OCI-LY3 (cell line): ENCODE measurements around the gene DHRSX.
"Not testable (repeated sequence)": the region's sequence is repeated elsewhere in the genome, so short reads cannot be mapped to it uniquely, and the experiment has no call there.

Experiments used
- H2AFZ ChIP-seq: fragments of 200-600, 300-600 bp; shearing (Covaris generic); 2 replicates; pipeline ENCODE4 v1.6.0; 2014; ENCODE audit warnings: antibody characterized with exemption, low read depth, low read length
- H3K27ac ChIP-seq: fragments of 200-600, 300-600 bp; sonication (generic); 2 replicates; pipeline ENCODE4 v1.5.1; 2014; ENCODE audit warnings: mild to moderate bottlenecking, low read length, moderate library complexity, mixed read lengths
- H3K27me3 ChIP-seq: fragments of 200-600, 300-600 bp; sonication (generic); 2 replicates; pipeline ENCODE4 v1.6.1; 2014; ENCODE audit warnings: low read depth, low read length, mixed read lengths
- H3K36me3 ChIP-seq: fragments of 200-600, 300-600 bp; sonication (generic); replicated peaks from 2 replicates; pipeline ENCODE3; 2014; ENCODE audit warnings: low read depth, low read length, mixed read lengths
- H3K4me1 ChIP-seq: fragments of 300-600, 200-600 bp; sonication (generic); 2 replicates; pipeline ENCODE4 v1.6.1; 2014; ENCODE audit warnings: low read length, mixed read lengths
- H3K4me2 ChIP-seq: fragments of 200-600, 300-600 bp; sonication (generic); 2 replicates; pipeline ENCODE4 v1.6.1; 2014; ENCODE audit warnings: low read length, mixed read lengths
- H3K4me3 ChIP-seq: fragments of 300-600, 200-600 bp; sonication (generic); 2 replicates; pipeline ENCODE4 v1.5.1; 2014; ENCODE audit warnings: antibody characterized with exemption, mild to moderate bottlenecking, low read length, moderate library complexity
- H3K79me2 ChIP-seq: fragments of 300-600, 200-600 bp; shearing (Covaris generic); 2 replicates; pipeline ENCODE4 v1.6.1; 2014; ENCODE audit warnings: mild to moderate bottlenecking, low read length, mixed read lengths
- H3K9ac ChIP-seq: fragments of 300-600, 200-600 bp; shearing (Covaris generic); 2 replicates; pipeline ENCODE4 v1.6.0; 2014; ENCODE audit warnings: mild to moderate bottlenecking, low read length, moderate library complexity
- H3K9me3 ChIP-seq: fragments of 200-600, 300-600 bp; shearing (Covaris generic); 2 replicates; pipeline ENCODE4 v1.6.1; 2014; ENCODE audit warnings: low read length, mixed read lengths; ENCODE audit not compliant: insufficient read depth
- H4K20me1 ChIP-seq: fragments of 200-600, 300-600 bp; sonication (generic); 2 replicates; pipeline ENCODE4 v1.6.1; 2016; ENCODE audit warnings: low read length, mixed read lengths; ENCODE audit not compliant: insufficient read depth
- CTCF ChIP-seq: fragments of 200-600, 300-600 bp; sonication (generic); IDR thresholded peaks from 2 replicates; pipeline ENCODE4 v1.5.1; 2014; ENCODE audit warnings: antibody characterized with exemption, low read length, low read depth
- EZH2phosphoT487 ChIP-seq: fragments of 200-600 bp; shearing (Covaris generic); IDR thresholded peaks from 2 replicates; pipeline ENCODE4 v1.6.1; 2018; ENCODE audit warnings: antibody characterized with exemption, mixed run types, low read depth

DHRSX gene

GRCh38 chrX:2391869-2392606, 108.7 kb downstream of the DHRSX start:
- H3K4me3 ChIP-seq, result no peak overlapping the region
- no peaks in the 10 kb centered on the region for H3K27me3 ChIP-seq
- H4K20me1 ChIP-seq, result no peaks in the 10 kb centered on the region; the same call in 1 of the 2 replicates
- H2AFZ ChIP-seq, result no peak overlapping the region
- H3K4me1 ChIP-seq, result no peaks in the 10 kb centered on the region
- H3K36me3 ChIP-seq, result peaks cover 20% of the 10 kb centered on the region
- no peak overlapping the region for H3K4me2 ChIP-seq
- peaks cover 5% of the 10 kb centered on the region; the same call in 1 of the 2 replicates for H3K9me3 ChIP-seq
- H3K79me2 ChIP-seq, result no peaks in the 10 kb centered on the region
- no peak for TF ChIP-seq EZH2phosphoT487
- no peak for TF ChIP-seq CTCF
- H3K27ac ChIP-seq, result no peak overlapping the region
- no peak overlapping the region for H3K9ac ChIP-seq

- no peak for TF ChIP-seq EZH2phosphoT487
- TF ChIP-seq CTCF, result no peak
- no peaks in the 10 kb centered on the region for H3K79me2 ChIP-seq
- peaks cover 5% of the 10 kb centered on the region; the same call in 1 of the 2 replicates for H3K9me3 ChIP-seq
- H3K9ac ChIP-seq, result no peak overlapping the region
- no peaks in the 10 kb centered on the region; the same call in 1 of the 2 replicates for H4K20me1 ChIP-seq
- H3K4me2 ChIP-seq, result no peak overlapping the region
- no peak overlapping the region for H2AFZ ChIP-seq
- H3K4me3 ChIP-seq, result no peak overlapping the region
- H3K36me3 ChIP-seq, result peaks cover 21% of the 10 kb centered on the region
- H3K27me3 ChIP-seq, result no peaks in the 10 kb centered on the region
- no peak overlapping the region for H3K27ac ChIP-seq
- H3K4me1 ChIP-seq, result no peaks in the 10 kb centered on the region
Observed at GRCh38 chrX:2390754-2391153, 110.0 kb downstream of the DHRSX start.

- H3K4me3 ChIP-seq, H3K9ac ChIP-seq, H3K4me2 ChIP-seq, H3K79me2 ChIP-seq, H3K9me3 ChIP-seq, H3K27me3 ChIP-seq, H4K20me1 ChIP-seq, H3K4me1 ChIP-seq, H3K27ac ChIP-seq, H2AFZ ChIP-seq: not testable (repeated sequence)
- peaks cover 28% of the 10 kb centered on the region for H3K36me3 ChIP-seq
Observed at GRCh38 chrX:2389731-2390130, 111.0 kb downstream of the DHRSX start.

GRCh38 chrX:2389324-2389723, 111.5 kb downstream of the DHRSX start:
- Histone ChIP-seq H2AFZ (no peak overlapping the region), H3K27me3 (no peaks in the 10 kb centered on the region), H3K4me1 (no peaks in the 10 kb centered on the region), H4K20me1 (no peaks in the 10 kb centered on the region; the same call in 1 of the 2 replicates), H3K27ac (no peak overlapping the region), H3K79me2 (no peaks in the 10 kb centered on the region), H3K36me3 (peaks cover 28% of the 10 kb centered on the region), H3K9me3 (peaks cover 5% of the 10 kb centered on the region; the same call in 1 of the 2 replicates), H3K9ac (no peak overlapping the region), H3K4me2 (no peak overlapping the region), H3K4me3 (no peak overlapping the region)
- TF ChIP-seq CTCF (no peak), EZH2phosphoT487 (no peak)
